Measurements from ENCODE around the gene PPP6R2. TPM values are rescaled to one million over a fixed set of nuclear protein-coding genes. Genes with fewer than 3 reads are reported as not detected.

Gene PPP6R2
- polyA plus RNA-seq, 3 donors, result 9.1 to 74.5 (median 10.3) TPM

DNA sequence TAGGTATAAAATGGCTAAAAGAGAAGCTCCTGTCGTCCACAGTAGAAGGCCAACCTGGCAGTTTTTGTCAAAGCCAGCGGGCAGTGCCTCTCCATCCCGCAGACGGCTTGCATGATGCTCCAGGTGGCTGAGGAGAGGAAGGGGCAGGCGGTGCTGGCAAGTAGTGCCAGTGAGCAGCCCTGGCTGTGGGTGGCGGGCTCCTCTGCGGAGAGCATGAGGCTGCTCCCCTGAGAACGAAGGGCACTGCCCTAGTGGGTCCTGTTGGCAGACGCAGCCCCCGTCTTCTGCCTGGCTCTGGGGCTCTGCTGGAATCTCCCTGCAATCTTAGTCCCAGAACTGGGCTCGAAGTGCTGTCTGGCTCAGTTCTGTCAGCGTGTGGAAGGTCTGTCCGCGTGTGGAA, 80.8 kb downstream of the PPP6R2 start:
- Histone ChIP-seq H3K36me3 (replicated peaks in 1 of 2; ENCODE audit: control insufficient read depth in 1 of 2, insufficient read depth in 2 of 2, low read length in 2 of 2) (peaks cover 80 to 99% of the 10 kb centered on the region in 2 donors), H3K27me3 (ENCODE audit: control insufficient read depth in 2 of 2, insufficient read depth in 2 of 2, low read length in 2 of 2) (no peaks in the 10 kb centered on the region), H2AFZ (ENCODE audit: insufficient read depth, low read depth, low read length, poor library complexity, severe bottlenecking) (no peak overlapping the region), H4K20me1 (ENCODE audit: insufficient read depth, low read length) (peaks cover 10% of the 10 kb centered on the region), H3K9me3 (replicated peaks in 1 of 2; ENCODE audit: control insufficient read depth in 1 of 2, insufficient read depth in 1 of 2, low read length in 2 of 2) (no peaks in the 10 kb centered on the region), H3K79me2 (ENCODE audit: insufficient read depth, low read length) (no peaks in the 10 kb centered on the region), H3K9ac (ENCODE audit: insufficient read depth, low read length, poor library complexity, severe bottlenecking) (no peak overlapping the region), H3K27ac (ENCODE audit: low read depth in 1 of 2, low read length in 2 of 2) (no peak overlapping the region), H3K4me1 (ENCODE audit: control insufficient read depth in 1 of 2, insufficient read depth in 2 of 2, low read length in 2 of 2) (no peaks in the 10 kb centered on the region), H3K4me2 (replicated peaks; ENCODE audit: extremely low read depth, low read length, poor library complexity, severe bottlenecking) (no peak overlapping the region), H3K4me3 (replicated peaks in 1 of 3; ENCODE audit: low read depth in 2 of 3, low read length in 3 of 3) (no peak overlapping the region)
- intact Hi-C loops (cut with micrococcal nuclease), result no loop called here
- H3K27me3 Mint-ChIP-seq (ENCODE audit: low read depth in 3 of 3), result no peaks in the 10 kb centered on the region
- H3K4me3 Mint-ChIP-seq, result no peak overlapping the region
- no peaks in the 10 kb centered on the region for H3K4me1 Mint-ChIP-seq
- no peak for DNase-seq
- peaks cover 78 to 98% of the 10 kb centered on the region in 2 donors for H3K36me3 Mint-ChIP-seq
- no peak overlapping the region for H3K27ac Mint-ChIP-seq
- TF ChIP-seq, protein P1, sequence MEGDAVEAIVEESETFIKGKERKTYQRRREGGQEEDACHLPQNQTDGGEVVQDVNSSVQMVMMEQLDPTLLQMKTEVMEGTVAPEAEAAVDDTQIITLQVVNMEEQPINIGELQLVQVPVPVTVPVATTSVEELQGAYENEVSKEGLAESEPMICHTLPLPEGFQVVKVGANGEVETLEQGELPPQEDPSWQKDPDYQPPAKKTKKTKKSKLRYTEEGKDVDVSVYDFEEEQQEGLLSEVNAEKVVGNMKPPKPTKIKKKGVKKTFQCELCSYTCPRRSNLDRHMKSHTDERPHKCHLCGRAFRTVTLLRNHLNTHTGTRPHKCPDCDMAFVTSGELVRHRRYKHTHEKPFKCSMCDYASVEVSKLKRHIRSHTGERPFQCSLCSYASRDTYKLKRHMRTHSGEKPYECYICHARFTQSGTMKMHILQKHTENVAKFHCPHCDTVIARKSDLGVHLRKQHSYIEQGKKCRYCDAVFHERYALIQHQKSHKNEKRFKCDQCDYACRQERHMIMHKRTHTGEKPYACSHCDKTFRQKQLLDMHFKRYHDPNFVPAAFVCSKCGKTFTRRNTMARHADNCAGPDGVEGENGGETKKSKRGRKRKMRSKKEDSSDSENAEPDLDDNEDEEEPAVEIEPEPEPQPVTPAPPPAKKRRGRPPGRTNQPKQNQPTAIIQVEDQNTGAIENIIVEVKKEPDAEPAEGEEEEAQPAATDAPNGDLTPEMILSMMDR (IDR thresholded peaks at IDR 0.05), result no peak
- WGBS (ENCODE audit: insufficient coverage), result 99% methylated on average over 11 of the region's 14 CpGs
- H3K9me3 Mint-ChIP-seq, result no peaks in the 10 kb centered on the region

DNA sequence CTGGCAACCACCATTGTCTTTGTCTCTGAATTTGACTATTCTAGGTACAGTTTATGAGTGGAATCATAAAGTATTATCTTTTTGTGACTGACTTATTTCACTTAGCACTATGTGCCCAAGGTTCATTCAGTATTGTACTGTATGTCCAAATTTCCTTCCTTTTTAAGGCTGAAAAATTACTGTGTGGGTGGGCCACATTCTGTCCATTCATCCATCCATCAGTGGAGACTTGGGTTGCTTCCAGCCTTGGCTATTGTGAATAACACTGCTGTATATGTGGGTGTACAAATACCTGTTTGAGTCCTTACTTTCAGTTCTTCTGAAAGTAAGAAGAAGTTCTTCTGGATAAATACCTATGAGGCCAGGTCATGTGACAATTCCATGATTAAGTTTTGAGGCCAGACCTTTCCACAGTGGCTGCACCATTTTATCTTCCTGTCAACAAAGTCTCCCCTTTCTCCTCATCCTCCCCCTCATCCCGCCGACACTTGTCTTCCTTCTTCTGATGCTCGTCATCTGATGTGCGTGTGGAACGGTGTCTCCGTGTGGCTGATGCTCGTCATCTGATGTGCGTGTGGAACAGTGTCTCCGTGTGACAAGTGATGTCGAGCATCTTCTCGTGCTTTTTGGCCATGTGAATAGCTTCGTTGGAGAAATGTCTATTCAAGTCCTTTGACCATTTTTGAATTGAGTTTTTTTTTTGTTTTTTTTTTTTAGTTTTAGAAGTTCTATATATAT, 82.2 kb downstream of the PPP6R2 start:
- Mint-ChIP-seq H3K9me3 (no peaks in the 10 kb centered on the region), H3K27me3 (ENCODE audit: low read depth in 3 of 3) (no peaks in the 10 kb centered on the region), H3K4me1 (no peaks in the 10 kb centered on the region), H3K4me3 (no peak overlapping the region), H3K36me3 (peaks cover 76 to 98% of the 10 kb centered on the region in 2 donors), H3K27ac (no peak overlapping the region)
- Histone ChIP-seq H3K4me3 (replicated peaks in 1 of 3; ENCODE audit: low read depth in 2 of 3, low read length in 3 of 3) (no peak overlapping the region), H2AFZ (ENCODE audit: insufficient read depth, low read depth, low read length, poor library complexity, severe bottlenecking) (no peak overlapping the region), H3K4me1 (ENCODE audit: control insufficient read depth in 1 of 2, insufficient read depth in 2 of 2, low read length in 2 of 2) (no peaks in the 10 kb centered on the region), H3K79me2 (ENCODE audit: insufficient read depth, low read length) (no peaks in the 10 kb centered on the region), H3K36me3 (replicated peaks in 1 of 2; ENCODE audit: control insufficient read depth in 1 of 2, insufficient read depth in 2 of 2, low read length in 2 of 2) (peaks cover 76 to 99% of the 10 kb centered on the region in 2 donors), H3K9me3 (replicated peaks in 1 of 2; ENCODE audit: control insufficient read depth in 1 of 2, insufficient read depth in 1 of 2, low read length in 2 of 2) (no peaks in the 10 kb centered on the region), H3K9ac (ENCODE audit: insufficient read depth, low read length, poor library complexity, severe bottlenecking) (no peak overlapping the region), H4K20me1 (ENCODE audit: insufficient read depth, low read length) (peaks cover 6% of the 10 kb centered on the region), H3K27ac (ENCODE audit: low read depth in 1 of 2, low read length in 2 of 2) (no peak overlapping the region), H3K4me2 (replicated peaks; ENCODE audit: extremely low read depth, low read length, poor library complexity, severe bottlenecking) (no peak overlapping the region), H3K27me3 (ENCODE audit: control insufficient read depth in 2 of 2, insufficient read depth in 2 of 2, low read length in 2 of 2) (no peaks in the 10 kb centered on the region)
- DNase-seq, result no peak
- intact Hi-C loops (cut with micrococcal nuclease), result no loop called here
- 95% methylated on average over 10 of the region's 12 CpGs for WGBS (ENCODE audit: insufficient coverage)
- TF ChIP-seq, protein P1 (IDR thresholded peaks at IDR 0.05), result no peak
